GM21825 (cell line): ENCODE measurements around the gene TPPP3.
"Not testable (repeated sequence)": the region's sequence is repeated elsewhere in the genome, so short reads cannot be mapped to it uniquely, and the experiment has no call there.

Experiments used
- ATAC-seq: cut with Tn5 transposase; IDR thresholded peaks from one replicate; pipeline ENCODE4 v1.9.1; 2021; ENCODE audit warnings: mild to moderate bottlenecking, moderate library complexity; ENCODE audit not compliant: unreplicated experiment

The TPPP3 gene

DNA sequence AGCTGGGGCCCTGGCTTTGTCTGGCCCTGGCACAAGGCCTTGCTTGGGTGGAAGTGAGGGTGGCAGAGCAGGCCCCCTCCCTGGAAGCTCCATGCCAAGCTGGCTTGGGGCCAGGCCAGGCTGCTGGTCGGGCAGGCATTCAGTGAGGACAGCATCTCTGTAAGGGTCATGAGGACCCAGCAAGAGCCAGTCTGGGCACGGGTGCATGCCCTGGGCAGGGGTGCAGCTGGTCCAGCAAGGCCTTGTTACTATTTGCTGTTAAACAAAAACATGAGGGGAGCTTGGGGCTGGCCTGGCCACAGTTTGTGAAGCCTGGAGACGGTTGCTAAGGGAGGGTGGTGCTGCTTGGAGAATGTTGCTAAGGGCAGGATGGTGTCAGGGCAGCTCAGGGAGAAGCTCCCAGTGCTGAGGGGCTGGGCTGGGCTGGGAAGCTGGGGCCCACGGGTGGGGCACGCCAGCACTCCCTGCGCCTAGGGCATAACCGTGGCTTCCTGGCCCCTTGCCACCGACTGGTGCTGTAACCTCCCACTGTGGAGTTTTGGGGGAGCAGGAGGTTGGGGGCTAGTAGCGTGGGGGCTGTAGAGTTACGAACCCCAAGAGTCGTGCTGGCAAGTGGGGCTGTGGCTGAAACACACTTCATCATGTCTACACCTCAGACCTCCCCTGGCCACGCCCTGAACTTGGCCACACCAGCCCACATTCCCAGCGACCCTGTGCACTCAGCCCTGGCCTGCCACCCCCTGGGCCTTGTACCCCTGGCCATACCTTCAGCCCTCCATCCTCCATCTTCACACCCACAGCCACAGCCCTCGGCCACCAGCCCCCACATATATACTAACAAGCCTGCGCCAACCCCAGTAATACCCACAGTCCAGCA, 1.6 kb downstream of the TPPP3 start:
- ATAC-seq: no peak

DNA sequence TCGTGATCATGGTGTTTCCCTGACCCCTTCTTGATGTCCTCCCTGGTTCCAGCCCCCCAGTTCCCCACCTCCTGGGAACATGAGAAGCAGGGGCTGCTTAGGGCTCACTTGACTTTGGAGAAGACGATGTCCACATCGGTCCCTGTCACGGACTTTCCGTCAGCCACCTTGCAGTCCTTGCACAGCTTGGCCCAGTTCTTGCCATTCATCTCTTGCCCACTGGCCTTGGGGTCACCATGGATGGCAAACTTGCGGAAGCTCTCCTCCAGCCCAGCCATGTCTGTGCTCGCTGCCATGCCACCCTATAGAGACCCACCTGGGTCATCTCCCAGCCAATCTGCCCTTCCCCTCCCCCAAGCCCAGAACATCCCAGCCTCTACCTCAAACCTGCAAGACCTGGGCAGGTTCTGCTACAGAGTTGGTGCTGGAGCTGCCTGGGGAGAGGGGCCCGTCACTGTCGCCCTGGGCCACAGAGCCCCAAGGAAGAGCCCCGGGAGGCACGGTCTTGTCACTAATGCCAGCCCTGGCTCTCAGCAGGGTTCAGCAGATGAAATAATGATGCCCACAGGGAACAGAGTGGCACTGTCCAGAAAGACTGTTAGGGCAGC, 2.4 kb downstream of the TPPP3 start:
- no peak for ATAC-seq

GRCh38 chr16:67389911-67390815, 3.1 kb downstream of the TPPP3 start:
- no peak for ATAC-seq

DNA sequence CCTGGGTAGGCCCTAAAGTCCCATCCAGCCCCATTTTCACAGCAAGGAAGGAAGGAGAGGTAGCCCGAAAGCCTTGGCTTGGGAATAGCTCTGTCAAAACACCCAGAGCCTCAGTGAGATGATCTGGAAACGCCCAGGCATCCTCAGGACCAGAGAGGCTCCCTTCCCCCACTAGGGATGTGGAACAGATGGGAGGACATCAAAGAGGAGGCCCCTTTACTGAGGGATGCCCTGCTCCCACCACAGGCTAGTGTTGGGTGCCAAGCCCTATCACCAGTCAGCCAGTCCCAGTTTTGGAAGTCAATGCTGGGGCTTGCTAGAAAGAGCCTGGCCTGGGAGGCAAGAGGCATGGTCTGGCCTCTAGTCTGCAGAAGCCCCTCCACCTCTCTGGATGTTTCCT, 4.7 kb downstream of the TPPP3 start:
- no peak for ATAC-seq

GRCh38 chr16:67388191-67388590, 5.1 kb downstream of the TPPP3 start:
- no peak for ATAC-seq

DNA sequence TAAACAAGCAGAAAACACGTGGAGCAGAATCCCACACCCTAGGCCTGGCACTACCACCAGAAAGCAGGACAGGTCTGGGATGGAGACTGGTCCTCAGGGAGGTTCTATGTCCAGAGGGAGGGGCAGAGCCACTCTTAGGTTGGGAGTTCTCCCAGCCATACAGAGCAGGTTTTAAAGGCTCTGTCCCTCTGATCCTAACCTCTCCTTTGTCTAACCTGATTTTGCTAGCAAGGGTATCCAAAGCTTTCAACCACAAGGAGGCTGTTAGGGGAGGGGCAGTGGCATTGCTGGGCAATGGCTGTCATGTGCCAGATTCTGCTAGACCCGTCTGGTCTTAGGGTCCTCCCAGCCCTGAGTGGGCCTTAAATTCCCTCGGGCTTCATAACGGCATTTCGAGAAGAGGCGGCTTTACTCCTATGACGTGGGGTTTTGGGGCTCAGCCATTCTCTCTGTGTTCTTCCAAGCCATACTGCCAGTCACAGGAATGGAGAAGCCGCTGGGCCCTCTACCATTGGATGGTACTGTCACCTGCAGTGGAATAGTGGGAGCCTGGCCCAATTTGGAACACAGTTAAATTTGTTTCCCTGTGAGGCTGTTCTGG, 5.7 kb downstream of the TPPP3 start:
- ATAC-seq: no peak

GRCh38 chr16:67386861-67387455, 6.3 kb downstream of the TPPP3 start:
- ATAC-seq: no peak

- ATAC-seq: no peak
Measured at GRCh38 chr16:67384778-67385510, 8.4 kb downstream of the TPPP3 start.

DNA sequence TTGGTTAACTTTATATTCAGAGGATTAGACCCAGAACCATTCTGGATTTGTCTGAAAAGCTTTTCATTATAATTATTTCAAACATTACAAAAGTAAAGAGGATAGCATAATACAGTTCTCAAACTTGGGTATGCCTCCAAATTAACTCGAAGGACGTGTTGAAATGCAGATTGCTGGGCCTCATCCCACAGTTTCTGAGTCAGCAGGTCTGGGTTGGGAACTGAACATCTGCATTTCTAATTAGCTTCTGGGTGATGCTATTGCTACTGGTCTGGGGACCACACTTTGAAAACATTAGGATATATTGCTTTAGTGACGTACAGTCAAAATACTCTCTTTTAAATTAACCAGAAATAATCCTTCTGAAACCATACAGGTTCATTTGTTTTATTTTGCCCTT, 10.0 kb downstream of the TPPP3 start:
- no peak for ATAC-seq

GRCh38 chr16:67378642-67379041, 14.7 kb downstream of the TPPP3 start:
- no peak for ATAC-seq

- not testable (repeated sequence) for ATAC-seq
Measured at GRCh38 chr16:67376012-67376411, 17.3 kb downstream of the TPPP3 start.

- ATAC-seq: no peak
Measured at GRCh38 chr16:67372664-67373063, 20.6 kb downstream of the TPPP3 start.

DNA sequence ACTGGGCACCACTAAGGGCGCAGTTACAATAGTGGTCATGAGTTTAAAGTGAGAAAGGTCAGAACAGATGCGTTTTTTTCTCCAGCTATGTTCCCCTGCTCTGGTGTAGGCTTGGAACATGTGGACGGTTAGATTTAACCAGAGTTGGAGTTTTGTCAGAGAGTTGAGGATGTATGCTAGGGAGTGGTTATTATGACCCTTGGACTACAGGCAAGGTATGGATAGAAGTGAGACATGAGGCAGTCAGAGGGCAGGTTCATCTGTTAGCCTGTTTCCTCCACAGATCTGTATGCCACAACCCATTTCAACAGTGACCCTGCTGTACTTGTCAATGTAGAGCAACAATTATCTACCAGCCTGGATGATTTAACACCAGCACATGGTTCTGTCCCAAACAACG, 22.6 kb downstream of the TPPP3 start:
- ATAC-seq: no peak

GRCh38 chr16:67364600-67365235, 28.6 kb downstream of the TPPP3 start:
- ATAC-seq: no peak

GRCh38 chr16:67361038-67361437, 32.3 kb downstream of the TPPP3 start:
- no peak for ATAC-seq

DNA sequence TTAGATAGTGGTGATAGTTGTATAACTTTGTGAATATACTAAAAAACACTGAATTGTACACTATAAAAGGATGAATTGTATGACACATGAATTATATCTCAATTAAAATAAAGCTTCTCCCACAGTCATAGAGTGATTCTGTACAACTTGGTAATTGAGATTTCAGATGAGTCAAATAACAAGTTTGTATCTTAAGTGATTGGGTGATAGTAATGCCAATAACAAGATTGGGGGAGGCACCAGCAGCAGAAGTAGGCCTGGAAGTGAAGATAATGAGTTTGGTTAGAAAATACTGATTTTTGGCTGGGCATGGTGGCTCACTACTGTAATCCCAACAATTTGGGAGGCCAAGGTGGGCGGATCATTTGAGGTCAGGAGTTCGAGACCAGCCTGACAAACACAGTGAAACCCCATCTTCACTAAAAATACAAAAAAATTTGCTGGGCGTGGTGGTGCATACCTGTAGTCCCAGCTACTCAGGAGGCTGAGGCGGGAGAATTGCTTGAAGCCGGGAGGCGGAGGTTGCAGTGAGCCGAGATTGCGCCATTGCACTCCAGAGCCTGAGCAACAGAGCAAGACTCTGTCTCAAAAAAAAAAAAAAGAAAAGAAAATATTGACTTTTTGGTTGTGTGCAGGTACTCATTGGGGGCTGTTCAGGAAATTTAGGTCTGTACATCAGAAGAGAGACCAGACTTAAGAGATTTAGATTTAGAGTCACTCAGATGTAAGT, 33.6 kb downstream of the TPPP3 start:
- not testable (repeated sequence) for ATAC-seq

DNA sequence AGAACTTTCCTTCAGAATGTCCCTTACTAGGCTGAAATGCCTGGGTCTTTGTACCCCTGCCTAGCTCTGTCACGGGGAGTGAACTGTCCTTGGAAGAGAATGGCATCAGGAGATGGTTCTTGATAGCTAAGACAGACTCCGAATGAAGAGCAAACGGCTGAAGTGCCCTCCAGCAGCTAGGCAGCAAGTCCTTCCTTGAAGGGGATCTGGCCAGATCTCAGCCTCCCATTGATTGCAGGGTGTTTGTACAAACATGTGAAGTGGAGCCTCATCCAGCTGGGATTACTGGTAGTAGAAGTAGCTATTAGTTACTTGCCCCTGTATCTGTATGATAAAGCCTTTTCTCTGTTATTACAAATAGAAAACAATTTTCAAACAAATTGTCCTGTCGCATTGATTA, 35.7 kb downstream of the TPPP3 start:
- ATAC-seq: no peak

- no peak for ATAC-seq
Measured at GRCh38 chr16:67356396-67356795, 36.9 kb downstream of the TPPP3 start.

DNA sequence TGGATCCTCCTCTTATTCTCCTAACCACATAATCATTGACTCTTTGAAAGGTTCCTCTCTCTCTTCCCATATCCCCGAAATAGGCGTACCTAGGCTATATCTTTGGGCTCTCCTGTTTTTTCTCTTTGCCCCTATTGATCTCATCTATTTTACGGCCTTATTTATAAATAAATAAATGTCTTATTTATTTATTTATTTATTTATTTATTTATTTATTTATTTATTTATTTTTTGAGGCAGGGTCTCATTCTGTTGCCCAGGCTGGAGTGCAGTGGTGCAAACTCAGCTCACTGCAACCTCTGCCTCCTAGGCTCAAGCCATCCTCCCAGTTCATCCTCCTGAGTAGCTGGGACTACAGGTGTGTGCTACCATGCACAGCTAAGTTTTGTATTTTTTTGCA, 40.8 kb downstream of the TPPP3 start:
- ATAC-seq: not testable (repeated sequence)
